CD4-positive, alpha-beta T cell treated with Interleukin-15 for 4 hours (primary cell): Measurements from ENCODE around the gene USP10.

Source experiments
- DNase-seq: peaks from one replicate; pipeline ENCODE4 v3.0.0-alpha.2; 2020; ENCODE audit warnings: low spot score

USP10 gene

GRCh38 chr16:84804326-84804725 is 104.5 kb downstream of the USP10 start:
- no peak for DNase-seq

GRCh38 chr16:84806256-84806889 is 106.6 kb downstream of the USP10 start:
- no peak for DNase-seq

GRCh38 chr16:84806890-84807258 is 107.1 kb downstream of the USP10 start:
- no peak for DNase-seq

GRCh38 chr16:84807776-84808175 is 108.0 kb downstream of the USP10 start:
- DNase-seq: no peak

- DNase-seq: no peak
Measured at GRCh38 chr16:84808826-84809225, 109.0 kb downstream of the USP10 start.

- no peak for DNase-seq
Measured at GRCh38 chr16:84810518-84811273, 110.9 kb downstream of the USP10 start.

- no peak for DNase-seq
Measured at GRCh38 chr16:84811529-84811928, 111.7 kb downstream of the USP10 start.

GRCh38 chr16:84813141-84813934 is 113.5 kb downstream of the USP10 start:
- DNase-seq: no peak

- DNase-seq: no peak
Measured at GRCh38 chr16:84815462-84815861, 115.7 kb downstream of the USP10 start.

GRCh38 chr16:84816023-84816422 is 116.2 kb downstream of the USP10 start:
- DNase-seq: no peak

GRCh38 chr16:84816485-84816884 is 116.7 kb downstream of the USP10 start:
- no peak for DNase-seq

GRCh38 chr16:84817206-84817605 is 117.4 kb downstream of the USP10 start:
- DNase-seq: no peak

- DNase-seq: no peak
Measured at GRCh38 chr16:84817613-84818012, 117.8 kb downstream of the USP10 start.

- no peak for DNase-seq
Measured at GRCh38 chr16:84818133-84818532, 118.3 kb downstream of the USP10 start.

- DNase-seq: no peak
Measured at GRCh38 chr16:84818989-84819643, 119.3 kb downstream of the USP10 start.

GRCh38 chr16:84819644-84820304 is 120.0 kb downstream of the USP10 start, which contains the start of gene CRISPLD2:
Gene CRISPLD2, plus strand, starts transcription at chr16:84819985. Its CDS starts 18,511 bp downstream, at chr16:84838496.
- peak; percentile 83 for DNase-seq

- DNase-seq: no peak
Measured at GRCh38 chr16:84820305-84820684, 120.5 kb downstream of the USP10 start.

GRCh38 chr16:84820771-84821170 is 121.0 kb downstream of the USP10 start:
- DNase-seq: no peak

- DNase-seq: no peak
Measured at GRCh38 chr16:84821179-84821578, 121.4 kb downstream of the USP10 start.

GRCh38 chr16:84821728-84822689 is 122.2 kb downstream of the USP10 start:
- DNase-seq: no peak

- DNase-seq: no peak
Measured at GRCh38 chr16:84822990-84823389, 123.2 kb downstream of the USP10 start.
